Activated naive CD4-positive, alpha-beta T cell treated with anti-CD3 and anti-CD28 coated beads, Interleukin-2, amount 50 U/mL, for 24 hours (primary cell): ENCODE data around the gene PRDM16.

Source experiments
- H3K27ac Mint-ChIP-seq: one replicate; pipeline ENCODE4 v1.8.0; 2021; ENCODE audit warnings: mild to moderate bottlenecking, mixed read lengths
- H3K27me3 Mint-ChIP-seq: one replicate; pipeline ENCODE4 v1.8.0; 2021; ENCODE audit warnings: mixed read lengths
- H3K36me3 Mint-ChIP-seq: one replicate; pipeline ENCODE4 v1.8.0; 2021; ENCODE audit warnings: mixed read lengths
- H3K4me1 Mint-ChIP-seq: one replicate; pipeline ENCODE4 v1.8.0; 2021; ENCODE audit warnings: mixed read lengths
- H3K4me3 Mint-ChIP-seq: one replicate; pipeline ENCODE4 v1.8.0; 2021; ENCODE audit warnings: mild to moderate bottlenecking, mixed read lengths
- H3K9me3 Mint-ChIP-seq: one replicate; pipeline ENCODE4 v1.8.0; 2021; ENCODE audit warnings: mixed read lengths

PRDM16 gene

DNA sequence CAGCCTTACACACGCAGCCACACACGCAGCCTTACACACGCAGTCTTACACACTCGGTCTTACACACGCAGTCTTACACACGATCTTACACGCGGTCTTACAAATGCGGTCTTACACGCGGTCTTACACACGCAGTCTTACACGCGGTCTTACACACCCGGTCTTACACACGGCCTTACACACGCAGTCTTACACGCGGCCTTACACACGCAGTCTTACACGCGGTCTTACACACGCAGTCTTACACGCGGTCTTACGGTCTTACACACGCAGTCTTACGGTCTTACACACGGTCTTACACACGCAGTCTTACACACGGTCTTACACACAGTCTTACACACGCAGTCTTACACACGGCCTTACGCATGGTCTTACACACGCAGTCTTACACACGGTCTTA is 111.9 kb downstream of the PRDM16 start:
- Mint-ChIP-seq H3K27me3 (peaks cover 8% of the 10 kb centered on the region), H3K4me1 (no peaks in the 10 kb centered on the region), H3K4me3 (no peak overlapping the region), H3K9me3 (no peaks in the 10 kb centered on the region), H3K36me3 (no peaks in the 10 kb centered on the region), H3K27ac (no peak overlapping the region)

GRCh38 chr1:3181956-3182355 is 113.0 kb downstream of the PRDM16 start:
- no peaks in the 10 kb centered on the region for H3K4me1 Mint-ChIP-seq

GRCh38 chr1:3183411-3183810 is 114.4 kb downstream of the PRDM16 start:
- no peaks in the 10 kb centered on the region for H3K36me3 Mint-ChIP-seq
- H3K27me3 Mint-ChIP-seq = peaks cover 10% of the 10 kb centered on the region
- H3K4me3 Mint-ChIP-seq = no peak overlapping the region
- no peaks in the 10 kb centered on the region for H3K9me3 Mint-ChIP-seq
- H3K27ac Mint-ChIP-seq = no peak overlapping the region
- H3K4me1 Mint-ChIP-seq = no peaks in the 10 kb centered on the region

More at GRCh38 chr1:3181956-3182355, 113.0 kb downstream of the PRDM16 start:
- H3K9me3 Mint-ChIP-seq = no peaks in the 10 kb centered on the region
- H3K4me3 Mint-ChIP-seq = no peak overlapping the region
- H3K27ac Mint-ChIP-seq = no peak overlapping the region
- no peaks in the 10 kb centered on the region for H3K36me3 Mint-ChIP-seq
- peaks cover 9% of the 10 kb centered on the region for H3K27me3 Mint-ChIP-seq

DNA sequence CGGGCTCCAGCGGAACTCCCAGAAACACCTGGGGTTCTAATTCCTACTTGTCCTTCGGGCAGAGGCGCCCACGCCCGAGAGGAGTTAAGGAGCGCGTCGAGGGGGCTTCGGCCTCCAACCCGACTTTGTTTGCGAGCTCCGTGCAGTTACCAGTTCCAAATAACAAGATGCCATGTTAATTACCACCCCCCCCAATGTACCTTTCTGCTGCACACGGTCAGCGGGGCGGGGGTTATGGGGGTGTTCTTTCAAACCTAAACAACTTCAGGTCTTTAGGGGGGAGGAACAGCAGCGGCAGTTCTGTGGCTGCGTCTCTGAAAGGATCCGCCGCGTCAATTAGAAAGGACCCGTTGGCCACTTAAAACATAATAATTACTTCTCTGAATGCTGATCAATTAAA is 114.8 kb downstream of the PRDM16 start:
- H3K27ac Mint-ChIP-seq = no peak overlapping the region
- no peaks in the 10 kb centered on the region for H3K4me1 Mint-ChIP-seq
- H3K27me3 Mint-ChIP-seq = peaks cover 10% of the 10 kb centered on the region
- H3K9me3 Mint-ChIP-seq = no peaks in the 10 kb centered on the region
- H3K36me3 Mint-ChIP-seq = no peaks in the 10 kb centered on the region
- H3K4me3 Mint-ChIP-seq = no peak overlapping the region

- H3K27ac Mint-ChIP-seq = no peak overlapping the region
- H3K4me3 Mint-ChIP-seq = no peak overlapping the region
- H3K27me3 Mint-ChIP-seq = peaks cover 11% of the 10 kb centered on the region
- H3K4me1 Mint-ChIP-seq = no peaks in the 10 kb centered on the region
- no peaks in the 10 kb centered on the region for H3K9me3 Mint-ChIP-seq
- H3K36me3 Mint-ChIP-seq = no peaks in the 10 kb centered on the region
Measured at GRCh38 chr1:3184666-3185065, 115.7 kb downstream of the PRDM16 start.

DNA sequence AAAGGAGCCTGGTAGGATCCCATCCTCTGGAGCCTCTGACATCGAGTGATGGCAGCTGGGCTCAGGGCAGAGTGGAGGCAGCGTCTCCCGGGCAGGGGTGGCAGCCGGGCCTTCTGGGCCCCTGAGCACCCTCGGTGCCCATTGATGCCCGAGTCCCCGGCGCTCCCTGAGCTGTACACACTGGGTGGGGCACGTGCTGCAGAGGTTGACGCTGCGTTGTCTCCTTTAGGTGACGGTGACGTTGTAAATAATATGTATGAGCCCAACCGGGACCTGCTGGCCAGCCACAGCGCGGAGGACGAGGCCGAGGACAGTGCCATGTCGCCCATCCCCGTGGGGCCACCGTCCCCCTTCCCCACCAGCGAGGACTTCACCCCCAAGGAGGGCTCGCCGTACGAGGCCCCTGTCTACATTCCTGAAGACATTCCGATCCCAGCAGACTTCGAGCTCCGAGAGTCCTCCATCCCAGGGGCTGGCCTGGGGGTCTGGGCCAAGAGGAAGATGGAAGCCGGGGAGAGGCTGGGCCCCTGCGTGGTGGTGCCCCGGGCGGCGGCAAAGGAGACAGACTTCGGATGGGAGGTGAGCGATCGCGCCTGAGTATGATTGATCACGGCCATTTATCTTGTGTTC is 117.0 kb downstream of the PRDM16 start:
- Mint-ChIP-seq H3K4me1 (no peaks in the 10 kb centered on the region), H3K27me3 (peaks cover 12% of the 10 kb centered on the region), H3K9me3 (no peaks in the 10 kb centered on the region), H3K4me3 (no peak overlapping the region), H3K27ac (peak overlapping the region; percentile 17), H3K36me3 (no peaks in the 10 kb centered on the region)

DNA sequence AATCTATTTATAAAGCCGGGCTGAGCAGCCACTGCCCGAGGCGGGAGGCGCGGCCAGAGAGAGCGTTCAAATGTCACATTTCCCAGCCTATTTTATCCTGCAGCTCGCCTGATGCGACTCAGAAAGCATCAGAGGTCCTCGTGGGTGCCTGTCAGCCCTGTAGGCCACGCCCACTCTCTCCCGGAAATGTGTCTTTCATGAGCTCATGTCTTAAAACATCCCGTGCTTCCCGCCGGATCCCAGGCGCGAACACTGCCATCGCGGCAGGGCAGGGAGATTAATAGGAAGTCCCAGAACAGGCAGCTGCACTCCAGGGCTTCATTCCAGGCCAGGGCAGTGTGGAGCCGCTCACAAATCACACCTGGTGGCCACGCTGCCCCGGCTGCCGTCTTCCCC is 117.5 kb downstream of the PRDM16 start:
- H3K9me3 Mint-ChIP-seq = no peaks in the 10 kb centered on the region
- peaks cover 12% of the 10 kb centered on the region for H3K27me3 Mint-ChIP-seq
- H3K4me1 Mint-ChIP-seq = no peaks in the 10 kb centered on the region
- H3K4me3 Mint-ChIP-seq = no peak overlapping the region
- H3K27ac Mint-ChIP-seq = peak overlapping the region; percentile 17
- H3K36me3 Mint-ChIP-seq = no peaks in the 10 kb centered on the region

GRCh38 chr1:3187415-3188149 is 118.6 kb downstream of the PRDM16 start:
- Mint-ChIP-seq H3K27me3 (peaks cover 12% of the 10 kb centered on the region), H3K9me3 (no peaks in the 10 kb centered on the region), H3K4me3 (no peak overlapping the region), H3K4me1 (no peaks in the 10 kb centered on the region), H3K27ac (no peak overlapping the region), H3K36me3 (no peaks in the 10 kb centered on the region)

DNA sequence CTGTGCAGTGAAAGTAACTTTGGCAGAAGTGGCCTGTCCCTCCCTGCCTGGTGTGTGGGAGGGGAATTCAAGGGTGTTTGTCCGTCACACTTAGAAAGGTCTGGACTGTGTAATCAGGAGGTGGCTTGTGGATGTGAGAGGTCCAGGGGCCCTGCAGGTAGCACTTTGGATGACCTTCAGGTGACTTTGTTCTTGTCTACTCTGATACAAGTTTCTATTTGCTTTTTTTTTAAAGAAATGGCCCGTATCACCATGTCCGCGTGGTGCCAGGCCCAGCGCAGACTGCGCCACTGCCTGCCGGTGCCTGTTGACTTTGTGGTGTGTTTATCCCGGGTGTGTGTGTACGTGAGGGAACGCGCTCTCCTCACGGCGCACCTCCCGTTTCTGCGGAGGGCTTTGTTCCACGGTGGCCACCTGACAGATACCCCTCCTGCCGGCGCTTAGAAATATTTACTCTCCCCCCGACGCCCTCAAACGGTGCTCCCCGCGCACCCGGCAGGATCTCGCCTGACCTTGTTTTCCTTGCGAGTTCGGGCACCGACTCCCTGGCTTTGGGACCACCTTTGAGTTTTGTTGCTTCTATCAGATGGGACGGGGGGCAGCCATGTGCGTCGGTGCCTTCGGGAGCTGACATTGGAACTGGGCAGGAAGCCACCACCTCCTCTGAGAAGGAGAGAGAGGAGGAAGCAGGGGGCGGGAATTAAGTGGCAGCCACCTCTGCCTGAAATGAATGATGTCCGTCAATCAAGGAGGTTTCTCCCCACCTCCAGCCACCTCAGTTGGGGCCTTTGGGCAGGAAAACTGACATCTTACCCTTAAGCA is 119.4 kb downstream of the PRDM16 start:
- no peaks in the 10 kb centered on the region for H3K4me1 Mint-ChIP-seq
- H3K27ac Mint-ChIP-seq = no peak overlapping the region
- no peak overlapping the region for H3K4me3 Mint-ChIP-seq
- H3K9me3 Mint-ChIP-seq = no peaks in the 10 kb centered on the region
- no peaks in the 10 kb centered on the region for H3K36me3 Mint-ChIP-seq
- peaks cover 12% of the 10 kb centered on the region for H3K27me3 Mint-ChIP-seq

DNA sequence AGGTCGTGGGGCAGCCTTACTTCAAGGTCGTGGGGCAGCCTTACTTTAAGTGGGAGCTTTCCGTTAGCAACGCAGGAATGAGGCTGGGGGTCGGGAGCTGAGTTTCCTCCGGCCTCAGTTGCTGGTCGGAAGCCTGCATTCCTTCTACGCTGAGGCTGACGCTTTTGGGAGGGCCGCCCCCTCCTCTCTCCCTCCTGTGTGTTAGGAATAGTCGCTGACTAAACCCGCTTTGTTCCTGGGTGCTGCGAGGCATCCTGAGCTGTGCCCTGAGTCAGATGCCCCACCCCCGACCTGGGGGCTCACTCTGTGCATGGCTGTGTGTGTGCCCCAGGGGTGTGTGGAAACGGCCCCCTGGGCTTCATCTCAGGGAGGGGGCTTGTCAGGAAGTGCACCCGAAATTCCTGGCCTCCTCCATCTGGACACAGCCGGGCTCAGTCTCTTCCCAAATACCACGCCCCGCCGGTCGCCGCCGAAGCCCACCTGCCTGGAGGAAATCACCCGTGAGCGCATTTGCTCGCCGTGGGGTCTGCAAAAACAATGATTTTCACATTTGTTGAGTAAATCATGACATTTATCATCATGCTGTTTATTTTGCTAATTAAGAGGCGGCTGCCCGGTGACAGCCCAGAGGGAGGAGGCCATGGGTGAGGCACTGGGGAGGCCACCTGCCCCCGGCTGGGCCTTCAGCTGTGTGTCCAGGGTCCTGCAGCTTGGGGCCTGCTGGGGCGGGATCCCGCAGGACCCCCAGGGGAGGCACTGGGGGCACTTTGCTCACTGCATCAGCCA is 121.4 kb downstream of the PRDM16 start:
- H3K27ac Mint-ChIP-seq = no peak overlapping the region
- H3K9me3 Mint-ChIP-seq = no peaks in the 10 kb centered on the region
- peaks cover 4% of the 10 kb centered on the region for H3K27me3 Mint-ChIP-seq
- no peak overlapping the region for H3K4me3 Mint-ChIP-seq
- H3K36me3 Mint-ChIP-seq = no peaks in the 10 kb centered on the region
- H3K4me1 Mint-ChIP-seq = no peaks in the 10 kb centered on the region

DNA sequence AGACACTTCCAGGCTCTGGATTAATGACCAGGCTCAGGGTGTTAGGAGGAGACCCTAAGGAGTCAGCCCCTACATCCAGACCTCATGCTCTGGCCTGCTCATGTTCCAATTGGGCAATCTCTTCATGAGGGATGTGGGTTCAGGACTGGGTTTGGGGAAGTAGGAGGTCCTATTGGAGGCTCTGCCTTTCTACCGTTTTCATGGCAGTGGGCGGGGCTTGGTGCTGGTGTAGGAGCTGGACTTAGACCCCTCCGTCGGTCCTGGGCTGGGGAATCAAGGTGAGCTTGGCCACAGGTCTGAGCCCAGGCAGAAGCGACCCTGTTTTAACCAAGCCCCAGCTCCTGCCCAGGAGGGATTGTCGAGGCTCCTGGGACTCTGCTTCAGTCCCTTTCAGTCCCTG is 123.4 kb downstream of the PRDM16 start:
- Mint-ChIP-seq H3K27me3 (peaks cover 3% of the 10 kb centered on the region), H3K36me3 (no peaks in the 10 kb centered on the region), H3K27ac (no peak overlapping the region), H3K4me1 (no peaks in the 10 kb centered on the region), H3K4me3 (no peak overlapping the region), H3K9me3 (no peaks in the 10 kb centered on the region)

- H3K36me3 Mint-ChIP-seq = no peaks in the 10 kb centered on the region
- no peak overlapping the region for H3K4me3 Mint-ChIP-seq
- H3K4me1 Mint-ChIP-seq = no peaks in the 10 kb centered on the region
- no peak overlapping the region for H3K27ac Mint-ChIP-seq
- H3K9me3 Mint-ChIP-seq = no peaks in the 10 kb centered on the region
- H3K27me3 Mint-ChIP-seq = peaks cover 3% of the 10 kb centered on the region
Measured at GRCh38 chr1:3192825-3193224, 123.8 kb downstream of the PRDM16 start.

GRCh38 chr1:3193811-3194210 is 124.8 kb downstream of the PRDM16 start:
- peaks cover 1% of the 10 kb centered on the region for H3K27me3 Mint-ChIP-seq
- H3K4me1 Mint-ChIP-seq = no peaks in the 10 kb centered on the region
- H3K4me3 Mint-ChIP-seq = no peak overlapping the region
- H3K27ac Mint-ChIP-seq = no peak overlapping the region
- no peaks in the 10 kb centered on the region for H3K9me3 Mint-ChIP-seq
- H3K36me3 Mint-ChIP-seq = no peaks in the 10 kb centered on the region

DNA sequence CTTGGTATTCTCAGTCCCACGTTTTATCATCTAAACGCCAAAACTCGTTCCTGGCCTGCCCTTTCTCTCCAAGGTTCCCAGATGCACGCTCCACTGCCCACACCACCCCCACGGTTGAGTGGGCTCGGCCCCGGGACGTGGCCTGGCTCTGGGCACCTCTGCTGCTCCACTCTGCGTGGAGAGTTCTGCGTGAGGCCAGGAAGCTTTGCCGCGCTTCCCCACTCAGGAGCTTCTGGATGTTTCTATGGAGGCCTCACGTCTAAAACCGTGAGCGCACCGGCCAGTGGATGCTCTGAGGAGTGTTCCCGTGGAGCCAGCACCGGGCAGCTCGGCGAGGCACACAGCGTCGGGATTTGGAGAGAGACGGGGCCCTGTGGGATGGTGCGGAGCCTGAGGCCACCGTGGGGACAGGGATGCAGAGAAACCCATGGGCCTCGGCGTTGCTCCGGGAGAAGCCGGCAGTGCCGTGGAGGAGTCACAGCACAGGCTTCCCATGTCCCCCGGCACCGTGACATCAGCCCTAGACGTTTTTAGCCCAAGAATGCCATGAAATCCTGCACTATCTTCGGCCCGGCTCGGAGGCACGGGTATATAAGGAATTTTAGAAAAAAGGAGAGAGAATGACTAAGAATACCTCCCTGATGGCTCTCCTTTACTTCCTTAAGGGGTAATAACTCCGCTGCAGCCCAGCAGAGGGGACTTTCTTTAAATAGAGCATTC is 125.9 kb downstream of the PRDM16 start:
- H3K4me3 Mint-ChIP-seq = no peak overlapping the region
- no peak overlapping the region for H3K27ac Mint-ChIP-seq
- H3K36me3 Mint-ChIP-seq = no peaks in the 10 kb centered on the region
- no peaks in the 10 kb centered on the region for H3K4me1 Mint-ChIP-seq
- H3K27me3 Mint-ChIP-seq = no peaks in the 10 kb centered on the region
- no peaks in the 10 kb centered on the region for H3K9me3 Mint-ChIP-seq

- Mint-ChIP-seq H3K9me3 (no peaks in the 10 kb centered on the region), H3K27ac (no peak overlapping the region), H3K4me3 (no peak overlapping the region), H3K36me3 (no peaks in the 10 kb centered on the region), H3K4me1 (no peaks in the 10 kb centered on the region), H3K27me3 (no peaks in the 10 kb centered on the region)
Measured at GRCh38 chr1:3195480-3195815, 126.4 kb downstream of the PRDM16 start.
